HG03196 (cell line): Measurements from ENCODE around the gene SWI5.

Source experiments
- ATAC-seq: cut with Tn5 transposase; IDR thresholded peaks from one replicate; pipeline ENCODE4 v1.9.1; 2021; ENCODE audit not compliant: unreplicated experiment

SWI5 gene

GRCh38 chr9:128314697-128315096, 38.6 kb downstream of the SWI5 start:
- ATAC-seq, result no peak

GRCh38 chr9:128316421-128316820, 40.3 kb downstream of the SWI5 start:
- ATAC-seq, result no peak

GRCh38 chr9:128317629-128318028, 41.6 kb downstream of the SWI5 start:
- ATAC-seq, result no peak

- no peak for ATAC-seq
Observed at GRCh38 chr9:128321343-128321742, 45.3 kb downstream of the SWI5 start.

- ATAC-seq, result peak; percentile 16
Observed at GRCh38 chr9:128321879-128322403, 45.9 kb downstream of the SWI5 start.

GRCh38 chr9:128322404-128323211, 46.5 kb downstream of the SWI5 start, which contains the start of the genes COQ4 and TRUB2:
Gene COQ4 (plus strand): TSS chr9:128322839. CDS start chr9:128322859, 20 bp downstream.
Gene TRUB2 (minus strand): TSS chr9:128322447. CDS start chr9:128322408, 39 bp downstream.
- peak; percentile 83 for ATAC-seq

GRCh38 chr9:128323212-128323730, 47.2 kb downstream of the SWI5 start:
- no peak for ATAC-seq

GRCh38 chr9:128323791-128324190, 47.7 kb downstream of the SWI5 start:
- no peak for ATAC-seq

- ATAC-seq, result no peak
Observed at GRCh38 chr9:128324401-128324800, 48.3 kb downstream of the SWI5 start.

- ATAC-seq, result no peak
Observed at GRCh38 chr9:128325629-128326028, 49.6 kb downstream of the SWI5 start.

- no peak for ATAC-seq
Observed at GRCh38 chr9:128333451-128333869, 57.4 kb downstream of the SWI5 start.

GRCh38 chr9:128335161-128335560, 59.1 kb downstream of the SWI5 start:
- ATAC-seq, result no peak

- ATAC-seq, result no peak
Observed at GRCh38 chr9:128335914-128336313, 59.8 kb downstream of the SWI5 start.

- ATAC-seq, result no peak
Observed at GRCh38 chr9:128337936-128338335, 61.9 kb downstream of the SWI5 start.
